Measurements from ENCODE around the gene STRA8.

STRA8 gene

GRCh38 chr7:135257790-135258189, 24.2 kb downstream of the STRA8 start:
- DNase-seq (ENCODE audit: low read depth, low spot score) = no peak
- TF ChIP-seq, protein P1, sequence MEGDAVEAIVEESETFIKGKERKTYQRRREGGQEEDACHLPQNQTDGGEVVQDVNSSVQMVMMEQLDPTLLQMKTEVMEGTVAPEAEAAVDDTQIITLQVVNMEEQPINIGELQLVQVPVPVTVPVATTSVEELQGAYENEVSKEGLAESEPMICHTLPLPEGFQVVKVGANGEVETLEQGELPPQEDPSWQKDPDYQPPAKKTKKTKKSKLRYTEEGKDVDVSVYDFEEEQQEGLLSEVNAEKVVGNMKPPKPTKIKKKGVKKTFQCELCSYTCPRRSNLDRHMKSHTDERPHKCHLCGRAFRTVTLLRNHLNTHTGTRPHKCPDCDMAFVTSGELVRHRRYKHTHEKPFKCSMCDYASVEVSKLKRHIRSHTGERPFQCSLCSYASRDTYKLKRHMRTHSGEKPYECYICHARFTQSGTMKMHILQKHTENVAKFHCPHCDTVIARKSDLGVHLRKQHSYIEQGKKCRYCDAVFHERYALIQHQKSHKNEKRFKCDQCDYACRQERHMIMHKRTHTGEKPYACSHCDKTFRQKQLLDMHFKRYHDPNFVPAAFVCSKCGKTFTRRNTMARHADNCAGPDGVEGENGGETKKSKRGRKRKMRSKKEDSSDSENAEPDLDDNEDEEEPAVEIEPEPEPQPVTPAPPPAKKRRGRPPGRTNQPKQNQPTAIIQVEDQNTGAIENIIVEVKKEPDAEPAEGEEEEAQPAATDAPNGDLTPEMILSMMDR (IDR thresholded peaks at IDR 0.05; ENCODE audit: insufficient read depth, low read length, missing control alignments) = no peak
- ChIA-PET POLR2A (no interaction called here), CTCF (interaction anchor here (1.6 to 5.5 kb wide), 2 partner anchors 17 to 301 kb away, joined by 4 to 38 read pairs; no protein-coding TSS in a partner anchor)
- H3K4me3 ChIP-seq (ENCODE audit: low read depth, low read length) = no peak overlapping the region

- TF ChIP-seq, protein P1 (IDR thresholded peaks at IDR 0.05; ENCODE audit: insufficient read depth, low read length, missing control alignments) = no peak
- ChIA-PET CTCF (interaction anchor here (1.6 to 5.5 kb wide), 2 partner anchors 16 to 300 kb away, joined by 4 to 38 read pairs; no protein-coding TSS in a partner anchor), POLR2A (no interaction called here)
- DNase-seq (ENCODE audit: low read depth, low spot score) = no peak
- no peak overlapping the region for H3K4me3 ChIP-seq (ENCODE audit: low read depth, low read length)
These were observed 24.9 kb downstream of the STRA8 start for GRCh38 chr7:135258585-135258984.

DNA sequence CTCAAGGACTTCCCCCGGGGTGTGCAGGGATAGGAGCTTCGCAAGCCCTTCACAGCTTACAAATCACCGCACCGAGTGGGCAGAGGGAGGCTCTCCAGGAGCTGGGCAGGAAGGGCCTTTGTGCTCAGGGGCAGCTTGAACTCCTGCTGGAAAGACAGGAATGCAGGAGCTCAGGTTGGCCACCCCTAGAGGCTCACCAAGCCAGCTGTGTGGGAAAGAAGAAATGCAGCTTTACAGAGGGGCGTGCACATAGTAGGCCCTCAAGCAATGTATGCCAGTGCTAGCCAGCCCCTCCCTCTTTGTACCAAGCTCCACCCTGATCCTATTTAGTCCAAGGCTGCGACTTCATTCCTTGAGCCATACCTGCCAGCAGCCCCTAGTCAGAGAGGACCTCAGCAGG, 26.1 kb downstream of the STRA8 start:
- no peak overlapping the region for H3K4me3 ChIP-seq (ENCODE audit: low read depth, low read length)
- TF ChIP-seq, protein P1 (IDR thresholded peaks at IDR 0.05; ENCODE audit: insufficient read depth, low read length, missing control alignments) = no peak
- CTCF ChIA-PET = interaction anchor here (0.8 to 5.5 kb wide), 2 partner anchors 15 to 21 kb away, joined by 3 to 38 read pairs; no protein-coding TSS in a partner anchor
- POLR2A ChIA-PET = no interaction called here
- no peak for DNase-seq (ENCODE audit: low read depth, low spot score)

GRCh38 chr7:135260470-135260869, 26.8 kb downstream of the STRA8 start:
- H3K4me3 ChIP-seq (ENCODE audit: low read depth, low read length) = no peak overlapping the region
- ChIA-PET POLR2A (no interaction called here), CTCF (interaction anchor here (1.2 to 5.5 kb wide), 4 partner anchors 14 to 574 kb away, joined by 3 to 38 read pairs (median 6); no protein-coding TSS in a partner anchor)
- DNase-seq (ENCODE audit: low read depth, low spot score) = no peak
- TF ChIP-seq, protein P1 (IDR thresholded peaks at IDR 0.05; ENCODE audit: insufficient read depth, low read length, missing control alignments) = no peak

GRCh38 chr7:135260930-135261721, 27.5 kb downstream of the STRA8 start:
- TF ChIP-seq, protein P1 (IDR thresholded peaks at IDR 0.05; ENCODE audit: insufficient read depth, low read length, missing control alignments) = no peak
- no peak overlapping the region for H3K4me3 ChIP-seq (ENCODE audit: low read depth, low read length)
- POLR2A ChIA-PET = no interaction called here
- CTCF ChIA-PET = interaction anchor here (0.8 to 5.5 kb wide), 6 partner anchors 14 to 575 kb away, joined by 3 to 38 read pairs (median 4); no protein-coding TSS in a partner anchor
- DNase-seq (ENCODE audit: low read depth, low spot score) = no peak

- no peak overlapping the region for H3K4me3 ChIP-seq (ENCODE audit: low read depth, low read length)
- DNase-seq (ENCODE audit: low read depth, low spot score) = no peak
- ChIA-PET CTCF (interaction anchor here (1.1 to 5.5 kb wide), 4 partner anchors 12 to 382 kb away, joined by 3 to 38 read pairs (median 10); no protein-coding TSS in a partner anchor), POLR2A (no interaction called here)
- TF ChIP-seq, protein P1 (IDR thresholded peaks at IDR 0.05; ENCODE audit: insufficient read depth, low read length, missing control alignments) = no peak
These were observed 29.1 kb downstream of the STRA8 start for GRCh38 chr7:135262623-135263320.

All from AG04449 (cell line).